Stimulated activated CD8-positive, alpha-beta memory T cell treated with anti-CD3 and anti-CD28 coated beads, Interleukin-15, amount 100 ng/mL, for 4 hours (primary cell): ENCODE measurements around the gene CCDC92B.

Source experiments
- DNase-seq, 2 donors: peaks; one replicate each; pipeline ENCODE4 v3.0.0-alpha.2; 2020; ENCODE audit warnings: low read depth in 2 of 2

Gene CCDC92B

DNA sequence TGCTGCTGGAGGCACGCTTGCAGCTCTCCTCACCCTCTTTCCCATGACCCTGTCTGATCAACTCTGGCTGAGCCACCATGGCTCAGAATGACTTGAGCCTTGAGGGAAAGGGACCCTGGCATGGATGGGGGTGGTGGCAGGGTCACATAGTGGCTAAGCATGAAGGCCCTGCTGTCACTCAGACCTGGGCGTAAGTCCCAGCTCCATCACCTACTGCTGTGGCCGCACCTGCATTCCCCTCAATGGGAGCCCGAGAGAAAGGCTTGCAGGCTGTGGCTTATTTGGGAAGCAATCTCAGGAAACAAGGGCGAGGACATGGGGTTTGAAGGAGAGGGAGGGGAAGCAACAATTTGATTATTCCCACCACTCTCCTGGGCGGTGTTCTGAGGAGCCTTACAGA is 29.0 kb upstream of the CCDC92B start:
- DNase-seq: no peak

DNA sequence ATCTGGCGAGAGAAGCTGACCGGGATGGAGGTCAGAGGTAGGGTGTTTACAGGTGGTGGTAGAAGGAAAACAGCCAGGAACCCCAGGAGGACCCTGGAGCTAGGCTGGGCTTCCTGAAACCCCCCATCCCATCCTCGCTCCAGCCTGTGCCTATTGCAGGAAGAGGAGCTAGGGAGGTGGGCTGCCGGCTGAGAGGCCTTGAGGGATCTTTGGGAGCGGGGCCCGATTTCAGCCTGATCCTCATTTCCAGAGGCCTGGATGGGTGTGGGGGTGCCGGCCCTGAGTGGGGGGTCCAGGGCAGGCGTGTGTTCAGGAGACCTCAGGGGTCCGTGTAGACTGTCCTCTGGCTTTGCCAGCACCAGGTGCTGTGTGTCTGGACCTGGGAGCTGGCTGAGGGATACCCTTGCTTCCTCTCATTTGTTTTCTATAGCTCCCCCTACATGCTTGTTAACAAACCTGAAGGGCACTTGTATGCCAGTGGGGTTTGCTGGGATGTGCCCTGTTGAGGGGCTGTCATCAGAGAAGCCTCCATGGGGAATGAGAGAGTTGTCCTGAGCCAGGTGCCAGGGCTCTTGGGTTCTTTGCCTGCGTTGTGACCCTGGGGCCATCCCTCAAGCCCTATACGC is 27.9 kb upstream of the CCDC92B start:
- DNase-seq: no peak

DNA sequence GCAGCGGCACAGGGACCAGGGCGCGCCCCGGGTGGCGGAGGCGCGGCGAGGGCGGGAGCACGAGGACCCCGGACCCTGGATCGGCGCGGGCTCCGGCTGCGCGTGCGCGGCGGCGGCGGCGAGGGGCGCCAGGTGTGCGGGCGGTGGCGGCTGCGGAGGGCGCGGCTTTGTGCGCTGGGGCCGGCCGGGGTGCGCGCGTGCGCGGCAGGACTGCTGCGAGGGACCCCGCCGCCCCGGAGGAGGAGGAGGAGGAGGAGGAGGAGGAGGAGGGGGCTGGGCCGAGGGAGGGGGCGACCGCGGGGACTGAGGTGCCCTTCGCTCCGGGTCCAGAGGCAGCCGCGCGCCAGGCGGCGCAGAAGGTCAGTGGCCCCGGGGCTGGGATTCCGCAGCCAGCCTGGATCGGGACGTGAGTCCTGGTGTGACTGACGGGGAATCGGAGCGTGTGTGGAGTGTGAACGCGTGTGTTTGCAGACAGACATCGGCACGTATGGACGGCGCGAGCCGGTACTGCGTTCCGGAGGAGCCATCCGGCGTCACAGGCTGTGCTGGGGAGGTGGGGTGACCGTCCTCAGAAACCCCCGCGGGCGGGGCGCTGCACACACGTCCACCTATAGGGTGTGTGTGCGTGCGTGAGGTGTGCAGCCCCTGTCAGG is 27.3 kb upstream of the CCDC92B start:
- DNase-seq: no peak

DNA sequence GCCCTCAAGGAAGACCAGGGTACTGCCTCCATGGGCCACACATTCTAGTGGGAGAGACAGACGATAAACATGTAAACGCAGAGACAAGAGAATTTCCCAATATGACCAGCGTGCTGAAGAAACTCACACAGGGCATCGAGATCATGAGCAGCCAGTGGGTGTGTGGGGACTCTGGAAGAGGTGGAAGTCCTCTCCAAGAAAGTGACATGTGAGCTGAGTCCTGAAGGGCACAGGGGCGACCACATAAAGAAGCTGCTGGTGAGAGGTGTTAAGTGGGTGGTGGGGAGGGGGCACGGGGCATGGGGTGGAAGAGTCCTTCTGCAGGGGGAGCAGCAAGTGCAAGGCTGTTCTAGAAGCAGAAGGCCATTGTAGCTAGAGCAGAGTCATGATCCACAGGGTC is 25.8 kb upstream of the CCDC92B start:
- no peak for DNase-seq

DNA sequence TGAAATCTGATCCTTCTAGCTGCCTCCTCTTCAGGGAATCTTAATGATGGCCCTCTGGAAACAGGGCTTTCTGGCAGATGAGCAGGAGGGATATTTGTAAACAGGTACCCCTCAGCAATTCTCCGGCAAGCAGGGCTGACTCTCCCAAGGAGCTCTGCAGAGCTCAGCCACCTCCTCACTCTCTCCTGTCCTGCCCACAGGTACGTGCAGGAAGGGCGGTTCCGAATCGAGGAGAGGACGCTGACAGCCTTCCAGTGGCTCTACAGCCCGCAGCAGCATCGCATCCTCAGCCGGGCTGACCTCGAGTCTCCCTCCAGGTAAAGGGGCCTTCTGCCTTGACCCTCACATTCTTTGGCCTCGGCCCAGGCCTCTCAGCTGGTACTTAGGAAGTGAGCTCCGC is 20.7 kb upstream of the CCDC92B start:
- DNase-seq: no peak

DNA sequence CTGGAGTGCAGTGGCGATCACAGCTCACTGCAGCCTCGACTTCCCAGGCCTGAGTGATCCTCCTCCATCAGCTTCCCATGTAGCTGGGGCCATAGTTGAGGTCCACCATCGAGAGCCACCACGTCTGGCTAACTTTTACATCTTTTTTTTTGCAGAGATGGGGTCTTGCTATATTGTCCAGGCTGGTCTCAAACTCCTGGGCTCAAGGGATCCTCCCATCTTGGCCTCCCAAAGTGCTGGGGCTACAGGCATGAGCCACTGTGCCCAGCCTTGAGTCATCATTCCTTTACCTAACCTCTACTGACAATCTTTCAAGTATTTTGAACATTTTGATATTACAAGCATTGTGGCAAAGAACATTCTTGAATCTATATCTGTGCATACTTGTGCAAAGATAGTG is 9.4 kb upstream of the CCDC92B start:
- no peak for DNase-seq

DNA sequence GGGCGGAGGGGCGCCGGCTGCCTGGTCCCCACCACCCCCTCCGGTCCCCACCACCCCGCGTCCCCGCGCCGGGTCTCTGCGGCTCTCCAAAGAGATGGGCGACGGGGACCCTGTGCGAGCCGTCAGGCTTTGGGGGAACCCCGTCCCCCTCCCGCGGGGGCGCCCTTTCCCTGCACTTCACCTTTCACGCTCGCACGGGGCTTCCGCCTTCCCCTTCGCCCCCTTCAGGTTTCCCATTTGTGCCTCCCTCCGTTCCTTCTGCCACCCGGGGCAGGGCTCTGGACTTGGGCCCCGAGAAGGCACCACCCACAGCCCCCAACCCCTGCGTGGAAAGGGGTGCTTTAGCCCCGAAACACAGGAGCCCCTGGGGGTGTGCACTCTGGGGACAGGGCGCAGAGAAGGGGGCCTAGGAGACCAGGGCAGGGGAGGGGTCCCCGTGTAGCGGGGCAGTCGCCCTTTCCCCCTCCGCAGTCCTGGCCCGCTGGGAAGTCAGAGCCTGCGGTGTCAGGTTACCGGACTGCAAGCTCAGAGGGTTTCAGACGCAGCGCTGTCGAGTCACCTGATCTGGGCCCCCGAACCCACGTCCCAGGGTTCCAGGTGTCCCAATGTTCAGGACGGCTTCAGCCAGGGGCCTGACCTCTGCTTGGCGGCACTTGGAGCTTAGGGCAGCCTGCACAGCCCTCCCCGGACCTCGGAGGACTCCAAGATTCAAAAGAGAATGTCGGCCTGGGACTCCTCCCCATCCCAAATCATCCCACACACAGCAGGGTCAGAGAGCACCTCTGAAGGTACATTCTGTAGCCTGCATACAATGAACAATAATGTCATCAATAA is 6.7 kb upstream of the CCDC92B start:
- no peak for DNase-seq

DNA sequence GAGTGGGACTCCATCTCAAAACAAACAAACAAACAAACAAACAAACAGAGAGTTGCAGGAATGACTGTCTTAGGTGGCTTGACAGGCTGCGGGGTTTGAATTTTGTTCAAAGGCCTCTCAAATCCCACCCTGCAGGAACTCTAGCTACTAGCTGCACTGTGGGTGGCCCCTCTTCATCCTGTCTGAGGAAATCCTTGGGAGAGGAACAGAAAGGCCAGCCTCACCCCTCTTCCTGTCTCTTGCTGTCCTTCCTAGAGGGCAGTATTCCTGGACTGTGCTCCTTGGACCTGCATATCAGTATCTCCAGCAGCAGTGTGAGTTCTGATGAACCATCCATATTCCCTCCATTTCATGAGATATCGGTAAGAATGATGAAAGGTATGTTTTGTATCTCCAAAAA is 2.0 kb upstream of the CCDC92B start:
- no peak for DNase-seq

DNA sequence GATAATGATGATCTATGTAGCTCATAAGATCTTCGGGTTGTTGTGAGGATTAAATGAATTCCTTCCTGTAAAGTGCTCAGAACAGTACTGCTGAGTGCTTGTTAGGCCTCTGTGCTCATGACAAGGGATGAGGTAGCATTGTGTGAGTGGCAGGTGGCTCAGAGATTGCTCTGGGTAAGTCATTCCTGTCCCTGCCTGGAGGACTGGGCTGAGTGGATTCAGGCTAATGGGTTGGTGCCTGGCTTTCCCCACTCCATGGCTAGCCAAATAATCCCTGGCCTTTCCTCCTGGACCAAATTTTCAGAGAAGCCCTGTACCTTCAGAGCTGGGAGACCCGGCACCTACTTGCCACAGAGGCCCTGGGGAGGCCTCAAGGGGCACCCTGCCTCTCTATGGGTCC is 1.3 kb upstream of the CCDC92B start:
- DNase-seq: no peak

DNA sequence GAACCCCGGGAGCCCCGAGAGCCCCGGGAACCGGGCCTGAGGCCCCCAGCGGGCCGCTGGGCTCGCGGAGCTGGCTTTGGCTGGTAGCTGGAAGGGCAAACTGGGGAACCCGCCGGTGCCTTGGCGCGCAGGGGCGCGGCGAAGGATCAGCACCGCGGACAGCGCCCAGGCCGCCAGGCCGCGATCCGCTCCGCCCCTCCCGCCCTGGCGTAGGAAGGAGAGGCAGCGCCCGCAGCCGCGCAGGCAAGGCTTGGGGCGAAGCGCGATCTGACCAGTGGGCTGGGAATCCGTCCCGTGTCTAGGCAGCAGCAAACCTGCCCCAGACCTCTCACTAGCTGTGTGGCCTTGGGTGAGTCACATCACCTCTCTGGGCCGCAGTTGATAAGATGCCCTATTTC is 331 bp upstream of the CCDC92B start:
- DNase-seq: peak; percentile 16 to 54

DNA sequence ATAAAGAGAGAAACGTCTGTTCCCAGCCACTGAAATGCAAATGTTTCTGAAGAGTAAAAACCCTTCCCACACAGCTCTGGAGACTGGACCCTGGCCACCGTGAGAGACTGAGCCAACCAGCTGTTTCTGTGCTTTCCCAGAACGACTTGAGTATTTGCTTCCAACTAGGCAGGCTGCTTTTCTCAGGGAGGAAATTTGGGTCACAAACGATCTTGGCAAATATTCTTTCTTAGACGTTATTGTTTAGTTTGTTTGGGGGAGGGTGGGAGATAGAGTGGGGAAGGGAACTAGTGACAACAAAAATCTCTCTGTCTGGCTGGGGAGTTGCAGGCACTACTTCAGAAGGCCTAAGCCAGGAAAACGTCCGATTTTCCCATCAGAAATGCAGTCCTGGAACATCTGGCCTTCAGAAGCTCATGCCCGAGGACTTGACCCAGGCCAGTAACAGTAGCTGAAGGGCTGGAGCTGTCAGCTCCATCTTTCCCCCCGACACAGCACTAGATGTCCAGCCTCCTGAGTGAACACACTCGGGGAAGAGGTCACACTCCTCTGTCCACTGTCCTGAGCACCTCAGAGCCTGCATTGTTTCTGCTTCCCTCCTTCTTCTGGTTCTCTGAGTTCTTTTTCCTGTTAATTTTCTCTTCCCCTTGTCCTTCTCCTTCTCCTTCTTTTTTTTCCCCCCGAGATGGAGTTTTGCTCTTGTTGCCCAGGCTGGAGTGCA is 4.0 kb downstream of the CCDC92B start:
- no peak for DNase-seq

DNA sequence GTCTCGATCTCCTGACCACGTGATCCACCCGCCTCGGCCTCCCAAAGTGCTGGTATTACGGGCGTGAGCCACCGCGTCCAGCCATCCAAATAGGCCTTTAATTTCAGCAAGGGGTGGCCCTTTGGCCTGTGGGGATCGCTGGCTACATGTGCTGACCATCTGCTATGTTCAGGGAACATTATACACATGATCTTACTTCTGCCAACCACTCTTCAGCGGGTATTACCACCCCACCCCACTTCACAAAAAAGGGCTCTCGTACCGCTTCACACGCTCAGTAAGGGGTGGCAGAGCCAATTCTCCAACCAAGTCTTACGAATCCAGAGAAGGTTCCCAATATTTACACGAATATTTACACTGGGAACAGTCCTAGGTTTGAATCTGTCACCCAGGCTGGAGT is 11.8 kb downstream of the CCDC92B start:
- DNase-seq: no peak

DNA sequence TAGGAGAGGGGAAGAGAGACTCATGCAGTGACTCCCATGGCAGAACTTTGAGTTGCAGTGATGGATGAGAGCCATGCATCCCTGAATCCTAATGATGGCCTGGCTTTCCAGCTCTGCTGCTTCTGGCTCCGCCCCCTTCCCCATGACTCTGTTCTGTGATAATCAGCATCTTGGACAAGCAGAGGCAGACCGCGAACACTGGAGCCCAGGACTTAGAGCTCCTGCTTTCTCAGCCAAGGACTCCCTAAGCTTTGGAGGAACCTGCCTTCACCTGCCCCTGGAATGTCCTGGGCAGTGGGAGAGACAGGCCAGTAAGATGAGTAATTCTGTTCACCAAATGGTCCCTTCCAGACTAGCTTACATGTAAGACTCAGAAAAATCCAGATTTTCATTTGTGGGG is 12.5 kb downstream of the CCDC92B start:
- no peak for DNase-seq

DNA sequence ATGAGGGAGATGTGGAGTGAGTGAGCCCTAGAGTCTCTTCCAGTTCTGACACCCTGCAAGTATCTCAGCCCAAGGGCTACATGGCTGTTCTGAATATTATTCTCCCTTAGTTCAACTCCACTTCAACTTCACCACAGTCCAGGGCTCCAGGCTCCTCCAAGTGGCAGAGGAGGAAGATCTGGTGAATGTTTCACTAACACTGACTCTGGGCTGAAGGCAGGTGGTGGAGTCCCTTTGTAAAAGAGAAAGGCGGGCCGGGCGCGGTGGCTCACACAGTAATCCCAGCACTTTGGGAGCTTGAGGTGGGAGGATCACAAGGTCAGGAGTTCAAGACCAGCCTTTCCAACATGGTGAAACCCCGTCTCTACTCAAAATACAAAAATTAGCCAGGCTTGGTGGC is 13.6 kb downstream of the CCDC92B start:
- DNase-seq: no peak

DNA sequence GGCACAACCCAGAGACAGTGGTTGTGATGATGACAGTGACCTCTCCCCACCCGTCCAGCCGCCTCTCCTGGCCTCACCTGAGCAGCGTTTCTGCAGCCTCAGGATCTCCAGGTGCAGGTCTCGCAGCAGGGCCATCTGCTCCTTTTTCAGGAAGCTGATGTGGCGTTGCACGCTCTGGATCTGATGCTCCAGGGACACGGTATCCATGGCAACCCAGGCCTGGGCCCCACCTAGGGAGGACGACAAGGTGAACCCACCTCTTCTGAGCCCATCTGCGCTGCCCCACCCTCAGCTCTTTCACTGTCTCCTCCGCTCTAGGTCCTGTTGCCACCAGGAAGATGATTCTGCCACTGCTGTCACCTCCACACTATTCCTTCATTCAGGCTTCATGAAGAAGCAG is 14.5 kb downstream of the CCDC92B start:
- no peak for DNase-seq

DNA sequence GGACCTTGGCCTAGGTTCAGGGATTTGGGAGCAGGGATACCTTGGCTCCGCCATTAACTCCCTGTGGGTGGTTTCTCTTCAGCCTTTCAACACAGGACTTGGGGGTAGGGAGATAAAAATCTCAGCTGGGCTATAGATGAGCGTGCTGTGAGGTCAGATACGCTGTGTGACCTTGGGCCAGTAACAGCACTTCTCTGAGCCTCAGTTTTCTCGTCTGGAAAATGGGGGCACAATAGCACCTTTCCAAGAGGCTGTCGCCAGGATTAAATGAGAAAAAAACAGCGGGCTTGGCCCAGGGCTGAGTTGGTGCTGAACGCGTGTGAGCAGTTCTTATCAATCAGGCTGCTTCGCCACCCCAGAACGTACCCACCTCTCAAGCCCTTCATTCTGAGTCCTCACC is 17.6 kb downstream of the CCDC92B start:
- DNase-seq: no peak

DNA sequence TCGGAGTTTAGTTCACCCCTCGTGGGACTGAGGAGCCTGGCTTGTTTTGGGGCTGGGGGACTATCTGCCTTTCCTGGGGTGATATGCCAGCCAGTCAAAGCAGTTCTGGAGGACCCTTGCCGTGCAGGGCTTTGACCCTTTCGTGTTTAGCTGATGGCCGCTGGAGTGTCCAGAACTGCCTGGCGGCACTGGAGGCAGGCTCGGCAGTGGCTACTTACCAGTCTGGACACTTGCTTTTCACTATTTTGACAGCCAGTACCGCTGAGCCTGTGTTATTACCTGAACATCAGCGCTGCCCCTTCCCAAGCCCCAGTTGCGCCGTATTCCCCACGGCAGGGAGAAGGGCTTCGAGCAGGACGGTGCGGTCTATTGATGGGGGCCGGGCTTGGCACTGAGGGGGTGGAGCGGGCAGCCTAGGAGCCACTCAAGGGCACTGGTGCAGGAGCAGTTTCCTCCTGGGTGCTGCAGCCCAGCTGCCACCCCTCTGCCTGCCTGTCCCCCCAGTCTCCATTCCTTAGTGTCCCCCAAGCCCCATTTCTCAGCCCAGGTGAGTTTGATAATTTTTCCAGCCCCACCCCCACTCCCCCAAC is 18.6 kb downstream of the CCDC92B start:
- DNase-seq: no peak

DNA sequence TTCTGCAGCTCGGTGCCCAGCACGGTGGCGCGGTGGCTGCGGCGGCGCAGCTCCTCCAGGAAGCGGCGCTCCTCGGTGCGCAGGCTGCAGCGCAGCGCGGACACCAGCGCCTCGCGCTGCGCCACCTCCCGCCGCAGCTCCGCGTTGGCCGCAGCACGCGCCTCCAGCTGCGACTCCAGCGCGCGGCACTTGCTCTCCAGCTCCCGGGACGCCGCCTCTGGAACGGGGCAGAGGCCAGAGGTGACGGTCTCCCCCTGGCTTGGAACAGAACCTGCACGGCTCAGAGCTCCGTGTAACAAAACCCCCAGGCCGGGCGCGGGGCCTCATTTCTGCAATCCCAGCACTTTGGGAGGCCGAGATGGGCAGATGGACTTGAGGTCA is 24.7 kb downstream of the CCDC92B start:
- DNase-seq: no peak

DNA sequence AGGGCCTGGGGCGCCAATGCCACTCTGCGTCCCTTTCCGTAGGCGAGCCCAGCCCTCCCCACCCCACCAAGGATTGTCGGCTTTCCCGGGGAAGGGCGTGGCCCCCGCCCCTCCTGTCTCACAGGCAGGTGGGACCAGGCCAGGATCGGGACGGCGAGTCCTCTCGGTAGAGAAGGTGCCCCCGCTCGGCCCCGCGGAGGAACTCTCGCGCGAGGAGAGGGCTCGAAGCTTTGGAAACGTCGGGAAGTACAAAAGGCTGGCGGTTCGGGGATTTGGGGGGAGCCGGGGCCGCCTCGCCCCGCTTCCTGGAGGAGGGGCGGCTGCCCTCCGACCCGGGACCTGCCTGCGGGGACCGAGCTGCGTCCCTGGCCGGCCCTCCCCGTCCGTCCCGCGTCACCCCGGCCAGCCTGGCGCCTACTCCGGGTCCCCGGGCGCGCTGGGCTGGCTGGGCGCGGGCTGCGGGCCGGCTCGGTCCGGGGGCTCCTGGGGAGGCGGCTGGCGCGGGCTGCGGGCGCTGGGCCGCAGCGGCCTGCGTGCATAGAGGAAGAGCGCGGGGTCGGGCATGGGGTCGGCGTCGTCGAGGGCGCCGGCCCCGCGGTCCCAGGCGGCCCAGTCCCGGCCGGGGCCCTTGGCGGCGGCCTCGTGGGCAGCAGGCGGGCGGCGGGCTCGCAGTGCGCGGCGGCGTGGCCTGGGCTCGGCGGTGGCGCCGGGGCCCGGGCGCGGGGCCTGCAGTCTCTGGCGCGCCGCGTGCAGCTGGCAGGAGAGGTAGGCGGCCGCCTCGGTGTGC is 25.3 kb downstream of the CCDC92B start:
- no peak for DNase-seq

DNA sequence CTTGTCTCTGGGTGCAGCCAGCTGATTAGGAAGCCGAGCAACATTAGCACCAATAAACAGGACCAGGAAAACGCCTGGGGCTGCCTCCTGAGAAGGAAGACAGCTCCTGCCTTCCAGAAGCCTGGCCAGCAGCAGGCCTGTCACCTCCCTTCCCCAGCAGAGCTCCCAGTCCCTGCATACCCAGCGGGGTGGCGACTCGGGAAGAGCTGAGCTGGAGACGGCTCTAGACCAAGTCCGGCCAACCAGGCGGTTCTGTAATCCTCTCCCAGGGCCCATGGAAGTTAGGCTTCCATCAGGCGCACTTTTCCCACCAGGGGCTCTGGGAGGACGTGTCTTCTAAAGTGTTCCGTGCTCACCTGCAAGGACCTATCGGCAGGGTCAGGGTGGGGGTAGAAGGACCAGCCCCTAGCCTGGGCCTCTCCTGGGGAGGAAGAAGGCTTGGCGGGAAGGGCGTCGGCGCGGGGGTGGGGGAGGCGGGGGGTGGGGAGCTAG is 25.9 kb downstream of the CCDC92B start:
- no peak for DNase-seq

DNA sequence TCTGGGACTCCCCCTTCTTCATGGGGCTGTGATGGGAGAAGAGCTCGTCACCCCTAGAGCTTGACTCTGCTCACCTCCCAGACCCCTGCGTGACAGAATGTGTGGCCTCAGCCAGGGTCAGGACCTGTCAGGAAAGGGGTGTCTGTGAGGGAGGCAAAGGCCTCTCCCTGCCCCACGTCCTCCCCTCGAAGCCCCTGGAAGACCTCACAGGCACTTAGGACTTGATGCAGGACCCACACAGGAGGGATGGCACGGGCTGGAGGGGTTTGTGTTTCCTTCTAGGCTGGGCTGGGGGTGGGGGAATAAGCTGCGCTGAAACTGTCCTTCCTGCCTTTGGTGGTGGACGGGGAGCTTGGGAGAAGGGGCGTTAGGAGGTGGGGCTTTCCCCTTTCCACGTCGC is 26.8 kb downstream of the CCDC92B start:
- DNase-seq: no peak
